ENCODE measurements around the gene ESYT2.

Gene ESYT2

GRCh38 chr7:158825628-158826289 is 3.5 kb downstream of the ESYT2 start:
- no peak for DNase-seq

- DNase-seq, result no peak
Measured at GRCh38 chr7:158824028-158824427, 5.3 kb downstream of the ESYT2 start.

- DNase-seq, result no peak
Measured at GRCh38 chr7:158821171-158822031, 7.9 kb downstream of the ESYT2 start.

GRCh38 chr7:158820656-158821055 is 8.7 kb downstream of the ESYT2 start:
- DNase-seq, result no peak

- DNase-seq, result no peak
Measured at GRCh38 chr7:158819571-158820203, 9.6 kb downstream of the ESYT2 start.

- DNase-seq, result no peak
Measured at GRCh38 chr7:158818325-158819213, 10.7 kb downstream of the ESYT2 start.

GRCh38 chr7:158816995-158817394 is 12.3 kb downstream of the ESYT2 start:
- no peak for DNase-seq

GRCh38 chr7:158816271-158816670 is 13.0 kb downstream of the ESYT2 start:
- DNase-seq, result no peak

- DNase-seq, result no peak
Measured at GRCh38 chr7:158815800-158816128, 13.5 kb downstream of the ESYT2 start.

GRCh38 chr7:158815083-158815799 is 14.1 kb downstream of the ESYT2 start:
- DNase-seq, result no peak

- DNase-seq, result no peak
Measured at GRCh38 chr7:158814637-158815036, 14.7 kb downstream of the ESYT2 start.

DNA sequence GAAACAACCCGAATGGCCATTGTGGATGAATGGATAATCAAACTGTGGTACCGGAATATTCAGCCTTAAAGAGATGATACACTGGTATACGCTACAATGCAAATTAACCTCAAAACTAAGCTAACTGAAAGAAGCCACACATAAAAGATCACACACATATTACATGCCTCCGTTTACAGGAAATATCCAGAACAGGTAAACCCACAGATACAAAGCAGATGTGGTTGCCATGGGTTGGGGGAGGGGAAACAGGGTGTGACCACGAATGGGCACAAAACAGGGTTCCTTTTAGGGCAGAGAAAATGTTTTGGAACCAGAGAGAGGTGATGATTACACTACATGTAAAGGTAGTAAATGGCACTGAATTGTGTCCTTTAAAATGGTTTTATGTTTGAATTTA is 16.6 kb downstream of the ESYT2 start:
- DNase-seq, result no peak

GRCh38 chr7:158811894-158812293 is 17.4 kb downstream of the ESYT2 start:
- DNase-seq, result no peak

- DNase-seq, result no peak
Measured at GRCh38 chr7:158811461-158811860, 17.8 kb downstream of the ESYT2 start.

DNA sequence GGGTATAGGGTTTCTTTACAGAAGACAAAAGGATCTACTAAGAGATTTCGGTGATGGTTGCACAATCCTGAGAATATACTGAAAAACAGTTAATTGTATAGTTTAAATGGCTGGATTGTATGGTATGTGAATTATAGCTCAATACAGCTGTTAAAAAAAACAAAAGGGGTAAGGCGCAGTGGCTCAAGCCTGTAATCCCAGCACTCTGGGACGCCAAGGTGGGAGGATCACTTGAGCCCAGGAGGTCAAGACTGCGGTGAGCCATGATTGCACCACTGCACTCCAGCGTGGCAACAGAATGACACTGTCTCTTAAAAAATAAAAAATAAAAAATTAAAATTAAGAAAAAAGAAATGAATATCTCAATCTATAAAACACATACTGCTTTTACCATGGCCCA is 18.5 kb downstream of the ESYT2 start:
- DNase-seq, result no peak

- no peak for DNase-seq
Measured at GRCh38 chr7:158809596-158809995, 19.7 kb downstream of the ESYT2 start.

DNA sequence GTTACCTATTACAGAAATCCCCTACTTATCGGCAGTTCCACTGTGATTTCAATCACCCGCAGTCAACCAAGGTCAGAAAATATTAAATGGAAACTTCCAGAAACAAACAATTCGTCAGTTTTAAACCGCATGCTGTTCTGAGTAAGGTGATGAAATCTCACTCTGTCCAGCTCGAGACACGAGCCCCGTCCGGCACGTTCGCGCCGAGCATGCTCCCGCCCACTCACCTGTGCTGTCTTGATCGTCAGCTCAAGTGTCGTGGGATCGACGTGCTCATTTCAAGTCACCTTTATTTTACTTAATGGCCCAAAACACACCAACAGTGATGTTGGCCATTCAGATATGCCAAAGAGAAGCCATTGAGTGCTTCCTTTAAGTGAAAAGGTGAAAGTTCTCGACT is 21.2 kb downstream of the ESYT2 start:
- DNase-seq, result no peak

- no peak for DNase-seq
Measured at GRCh38 chr7:158805937-158806336, 23.4 kb downstream of the ESYT2 start.

GRCh38 chr7:158805414-158805813 is 23.9 kb downstream of the ESYT2 start:
- DNase-seq, result no peak

DNA sequence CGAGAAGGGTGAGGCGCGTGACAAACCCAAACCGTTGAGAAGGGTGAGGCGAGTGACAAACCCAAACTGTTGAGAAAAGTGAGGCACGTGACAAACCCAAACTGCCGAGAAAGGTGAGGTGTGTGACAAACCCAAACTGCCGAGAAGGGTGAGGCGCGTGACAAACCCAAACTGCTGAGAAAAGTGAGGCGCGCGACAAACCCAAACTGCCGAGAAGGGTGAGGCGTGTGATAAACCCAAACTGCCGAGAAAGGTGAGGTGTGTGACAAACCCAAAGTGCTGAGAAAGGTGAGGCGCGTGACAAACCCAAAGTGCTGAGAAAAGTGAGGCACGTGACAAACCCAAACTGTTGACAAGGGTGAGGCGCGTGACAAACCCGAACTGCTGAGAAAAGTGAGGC is 25.0 kb downstream of the ESYT2 start:
- no peak for DNase-seq

- no peak for DNase-seq
Measured at GRCh38 chr7:158803367-158803969, 25.8 kb downstream of the ESYT2 start.
